Neural cell (in vitro differentiated cells): ENCODE measurements around the gene MAGI1. TPM values are rescaled to one million over a fixed set of nuclear protein-coding genes. Genes with fewer than 3 reads are reported as not detected.

Experiments
- H2AFZ ChIP-seq: fragments of 200-600, 300-800 bp; sonication (generic), shearing (Covaris generic); 2 replicates; pipeline ENCODE4 v1.6.0; 2014; ENCODE audit warnings: low read depth, mild to moderate bottlenecking, antibody characterized with exemption, low read length, moderate library complexity
- H3F3A ChIP-seq: fragments of 200-600 bp; shearing (Covaris generic); 2 replicates; pipeline ENCODE4 v1.6.1; 2016; ENCODE audit warnings: mild to moderate bottlenecking, moderate library complexity, mixed read lengths, antibody characterized with exemption, low read length; ENCODE audit not compliant: insufficient read depth, poor library complexity, severe bottlenecking
- H3K27ac ChIP-seq: fragments of 200-600, 300-800 bp; sonication (generic), shearing (Covaris generic); 2 replicates; pipeline ENCODE4 v1.5.1; 2014; ENCODE audit warnings: mild to moderate bottlenecking, low read length, moderate library complexity
- H3K27me3 ChIP-seq: fragments of 300-800, 200-600 bp; sonication (generic), shearing (Covaris generic); 2 replicates; pipeline ENCODE4 v1.6.0; 2014; ENCODE audit warnings: mild to moderate bottlenecking, low read depth, low read length, moderate library complexity; ENCODE audit not compliant: insufficient read depth
- H3K36me3 ChIP-seq: fragments of 300-800, 200-600 bp; sonication (generic), shearing (Covaris generic); 2 replicates; pipeline ENCODE4 v1.5.1; 2014; ENCODE audit warnings: mild to moderate bottlenecking, antibody characterized with exemption, low read length, moderate library complexity; ENCODE audit not compliant: insufficient read depth
- H3K4me2 ChIP-seq: fragments of 300-800, 200-600 bp; sonication (generic), shearing (Covaris generic); 2 replicates; pipeline ENCODE4 v1.6.0; 2014; ENCODE audit warnings: mild to moderate bottlenecking, low read length
- H3K4me3 ChIP-seq: fragments of 300-800, 200-600 bp; sonication (generic), shearing (Covaris generic); 2 replicates; pipeline ENCODE4 v1.5.1; 2014; ENCODE audit warnings: mild to moderate bottlenecking, low read length, moderate library complexity
- H3K79me2 ChIP-seq: fragments of 200-600 bp; shearing (Covaris generic); replicated peaks from 2 replicates; pipeline ENCODE4 v1.6.0; 2014; ENCODE audit warnings: mild to moderate bottlenecking, low read length, moderate library complexity; ENCODE audit not compliant: insufficient read depth
- H3K9ac ChIP-seq: fragments of 300-800, 200-600 bp; sonication (generic), shearing (Covaris generic); 2 replicates; pipeline ENCODE4 v1.6.1; 2016; ENCODE audit warnings: mild to moderate bottlenecking, low read length, mixed read lengths
- H3K9me2 ChIP-seq: fragments of 200-600 bp; shearing (Covaris generic); 2 replicates; pipeline ENCODE4 v1.6.1; 2016; ENCODE audit warnings: mild to moderate bottlenecking, low read length, mixed read lengths; ENCODE audit not compliant: insufficient read depth
- H3K9me3 ChIP-seq: fragments of 200-600, 300-800 bp; sonication (generic), shearing (Covaris generic); 2 replicates; pipeline ENCODE4 v1.6.1; 2016; ENCODE audit warnings: mild to moderate bottlenecking, mixed run types, low read length, moderate library complexity, mixed read lengths
- H4K20me1 ChIP-seq: fragments of 200-600 bp; shearing (Covaris generic); 2 replicates; pipeline ENCODE4 v1.6.1; 2016; ENCODE audit warnings: mild to moderate bottlenecking, mixed run types; ENCODE audit not compliant: insufficient read depth
- CTCF ChIP-seq: fragments of 450-650 bp; IDR thresholded peaks from 2 replicates; pipeline ENCODE4 v1.5.1; 2014; ENCODE audit warnings: antibody characterized with exemption, mild to moderate bottlenecking, moderate library complexity; ENCODE audit not compliant: poor library complexity, severe bottlenecking
- EP300 ChIP-seq: fragments of 450-650 bp; conservative IDR thresholded peaks from 2 replicates; pipeline ENCODE4 v1.6.1; 2014; ENCODE audit warnings: antibody characterized with exemption, mild to moderate bottlenecking, moderate library complexity; ENCODE audit not compliant: poor library complexity, severe bottlenecking
- EZH2 ChIP-seq: fragments of 200-600, 300-800 bp; shearing (Covaris generic), sonication (generic); IDR thresholded peaks from 2 replicates; pipeline ENCODE4 v1.6.1; 2014; ENCODE audit warnings: antibody characterized with exemption, low read length, borderline replicate concordance, mild to moderate bottlenecking; ENCODE audit not compliant: insufficient read depth, poor library complexity, severe bottlenecking
- MXI1 ChIP-seq: fragments of 450-650 bp; conservative IDR thresholded peaks from 2 replicates; pipeline ENCODE4 v1.6.1; 2014; ENCODE audit warnings: antibody characterized with exemption, mild to moderate bottlenecking; ENCODE audit not compliant: poor library complexity, severe bottlenecking
- POLR2AphosphoS5 ChIP-seq: IDR thresholded peaks from 2 replicates; pipeline ENCODE4 v1.6.1; 2012
- RAD21 ChIP-seq: fragments of 450-650 bp; conservative IDR thresholded peaks from 2 replicates; pipeline ENCODE4 v1.6.1; 2014; ENCODE audit warnings: antibody characterized with exemption, mild to moderate bottlenecking, moderate library complexity
- REST ChIP-seq: IDR thresholded peaks from 2 replicates; pipeline ENCODE4 v1.6.1; 2012; ENCODE audit warnings: borderline replicate concordance
- SMC3 ChIP-seq: fragments of 450-650 bp; conservative IDR thresholded peaks from 2 replicates; pipeline ENCODE4 v1.6.1; 2014; ENCODE audit warnings: antibody characterized with exemption, mild to moderate bottlenecking, moderate library complexity; ENCODE audit not compliant: poor library complexity
- TAF1 ChIP-seq: IDR thresholded peaks from 2 replicates; pipeline ENCODE4 v1.6.1; 2012; ENCODE audit warnings: low read depth
- polyA plus RNA-seq: library from polyadenylated mRNA; depleted of rRNA; stranded (reverse); fragments of >200 nt; gene quantifications from 2 replicates; pipeline ENCODE4 v1.2.3, GENCODE V29; 2014

The MAGI1 gene
- polyA plus RNA-seq, 1 donor from 2014 or later, result 44.7 TPM

- Histone ChIP-seq H4K20me1 (peaks cover 3% of the 10 kb centered on the region), H3K9ac (peak overlapping the region; percentile 50), H3F3A (no peaks in the 10 kb centered on the region), H3K9me3 (no peaks in the 10 kb centered on the region), H3K27ac (no peak overlapping the region), H2AFZ (no peak overlapping the region), H3K79me2 (peaks cover 34% of the 10 kb centered on the region), H3K4me3 (peak overlapping the region; percentile 68), H3K36me3 (no peaks in the 10 kb centered on the region), H3K27me3 (peaks cover 4% of the 10 kb centered on the region), H3K9me2 (no peaks in the 10 kb centered on the region), H3K4me2 (no peak overlapping the region)
- no peak for TF ChIP-seq SMC3
- no peak for TF ChIP-seq EP300
- no peak for TF ChIP-seq EZH2
- no peak for TF ChIP-seq CTCF
- no peak for TF ChIP-seq REST
- TF ChIP-seq RAD21, result no peak
- TF ChIP-seq POLR2AphosphoS5, result no peak
- TF ChIP-seq MXI1, result no peak
- TF ChIP-seq TAF1, result no peak
Observed at GRCh38 chr3:65549626-65549959, 489.1 kb downstream of the MAGI1 start.

- peak overlapping the region; percentile 68 for H3K4me3 ChIP-seq
- H4K20me1 ChIP-seq, result peaks cover 3% of the 10 kb centered on the region
- H3K9ac ChIP-seq, result peak overlapping the region; percentile 50
- no peaks in the 10 kb centered on the region for H3K9me2 ChIP-seq
- no peak overlapping the region for H3K27ac ChIP-seq
- H3F3A ChIP-seq, result no peaks in the 10 kb centered on the region
- H3K36me3 ChIP-seq, result no peaks in the 10 kb centered on the region
- peaks cover 36% of the 10 kb centered on the region for H3K79me2 ChIP-seq
- no peaks in the 10 kb centered on the region for H3K9me3 ChIP-seq
- no peak for TF ChIP-seq EZH2
- TF ChIP-seq TAF1, result no peak
- TF ChIP-seq EP300, result no peak
- TF ChIP-seq CTCF, result no peak
- no peak for TF ChIP-seq REST
- peaks cover 4% of the 10 kb centered on the region for H3K27me3 ChIP-seq
- no peak overlapping the region for H3K4me2 ChIP-seq
- H2AFZ ChIP-seq, result no peak overlapping the region
Observed at GRCh38 chr3:65548848-65549625, 489.7 kb downstream of the MAGI1 start.
